H1 (cell line): ENCODE measurements around the gene FCER1A. TPM values are rescaled to one million over a fixed set of nuclear protein-coding genes. Genes with fewer than 3 reads are reported as not detected.

Experiments used
- CTCF ChIA-PET: fragments of 300-600 bp; sonication (Branson Sonifier 250); formaldehyde crosslinking; loops from one replicate; lab custom pipeline; 2021; ENCODE audit not compliant: partially characterized antibody; lab: Charles Lee
- POLR2A ChIA-PET: fragments of 300-600 bp; sonication (Branson Sonifier 250); formaldehyde crosslinking; loops from one replicate; lab custom pipeline; 2021; ENCODE audit warnings: inconsistent platforms; ENCODE audit not compliant: partially characterized antibody; lab: Charles Lee
- DNase-seq, 2 experiments: peaks; one replicate each; pipeline versions ENCODE4 v3.0.0 to v3.0.0-alpha.2; 2010 to 2022; ENCODE audit warnings: low spot score in 2 of 2, low read depth in 1 of 2, mixed read lengths in 1 of 2
- FAIRE-seq: peaks from 2 replicates; lab custom pipeline; 2011; peaks lifted over from hg19 to GRCh38; lab: Jason Lieb, UNC
- H2AFZ ChIP-seq: 2 replicates; pipeline ENCODE4 v1.8.1; 2012; ENCODE audit warnings: low read length, inconsistent platforms
- H2AK5ac ChIP-seq: 2 replicates; pipeline ENCODE4 v1.6.1; 2013; ENCODE audit warnings: low read depth, low read length
- H2BK120ac ChIP-seq: replicated peaks from 2 replicates; pipeline ENCODE3; 2013; ENCODE audit warnings: low read depth, low read length, inconsistent platforms
- H2BK12ac ChIP-seq: 2 replicates; pipeline ENCODE4 v1.6.1; 2013; ENCODE audit warnings: low read depth, low read length
- H2BK15ac ChIP-seq: 2 replicates; pipeline ENCODE4 v1.6.1; 2013; ENCODE audit warnings: low read length
- H2BK20ac ChIP-seq: 2 replicates; pipeline ENCODE4 v1.6.1; 2013; ENCODE audit warnings: low read length
- H2BK5ac ChIP-seq: 2 replicates; pipeline ENCODE4 v1.6.1; 2013; ENCODE audit warnings: low read depth, low read length
- H3K14ac ChIP-seq: 2 replicates; pipeline ENCODE4 v1.6.1; 2013; ENCODE audit warnings: inconsistent platforms; ENCODE audit not compliant: insufficient read length
- H3K18ac ChIP-seq: 2 replicates; pipeline ENCODE4 v1.6.1; 2013; ENCODE audit warnings: low read length; ENCODE audit errors: extremely low read depth
- H3K23ac ChIP-seq: 2 replicates; pipeline ENCODE4 v1.6.1; 2013; ENCODE audit warnings: inconsistent platforms; ENCODE audit not compliant: insufficient read length
- H3K23me2 ChIP-seq: 2 replicates; pipeline ENCODE4 v1.6.1; 2013; ENCODE audit warnings: low read depth, low read length
- H3K27ac ChIP-seq: 2 replicates; pipeline ENCODE4 v1.6.1; 2011; ENCODE audit warnings: low read depth, low read length, inconsistent platforms
- H3K27me3 ChIP-seq, 4 experiments: replicated peaks in 1 of 4; 1 replicate in 1 of 4; 2 replicates in 3 of 4; pipeline versions ENCODE4 v1.6.1 to v1.8.1; 2011 to 2013; ENCODE audit warnings: low read length in 3 of 4, mild to moderate bottlenecking in 3 of 4, inconsistent platforms in 2 of 4, mixed read lengths in 2 of 4, moderate library complexity in 1 of 4; ENCODE audit not compliant: control insufficient read depth in 3 of 4, insufficient read depth in 3 of 4; ENCODE audit errors: extremely low read depth in 1 of 4
- H3K36me3 ChIP-seq, 4 experiments: 2 replicates each; pipeline versions ENCODE4 v1.6.1 to v1.8.1; 2011 to 2013; ENCODE audit warnings: mild to moderate bottlenecking in 4 of 4, low read length in 3 of 4, moderate library complexity in 2 of 4, control low read depth in 1 of 4, inconsistent platforms in 1 of 4; ENCODE audit not compliant: insufficient read depth in 4 of 4, control insufficient read depth in 2 of 4
- H3K4ac ChIP-seq: replicated peaks from 2 replicates; pipeline ENCODE3; 2013; ENCODE audit warnings: low read length, low read depth, mixed read lengths, inconsistent platforms; ENCODE audit not compliant: insufficient read length
- H3K4me1 ChIP-seq, 4 experiments: replicated peaks in 1 of 4; 1 replicate in 1 of 4; 2 replicates in 3 of 4; pipeline versions ENCODE4 v1.6.1 to v1.8.1; 2011 to 2013; ENCODE audit warnings: low read length in 3 of 4, inconsistent platforms in 2 of 4, mixed read lengths in 1 of 4; ENCODE audit not compliant: insufficient read depth in 4 of 4, control insufficient read depth in 3 of 4
- H3K4me2 ChIP-seq, 2 experiments: 2 replicates each; pipeline versions ENCODE4 v1.6.1 to v1.8.1; 2011 to 2013; ENCODE audit warnings: low read depth in 2 of 2, low read length in 2 of 2, control low read depth in 1 of 2, inconsistent platforms in 1 of 2, mild to moderate bottlenecking in 1 of 2; ENCODE audit not compliant: insufficient read depth in 1 of 2
- H3K4me3 ChIP-seq, 4 experiments: fragments of 200-600, 300-600 bp in 1 of 4; sonication (generic), shearing (Covaris generic), sonication (Bioruptor Twin) in 1 of 4; 2 replicates each; pipeline versions ENCODE4 v1.5.1 to v1.8.1; 2011 to 2016; ENCODE audit warnings: low read length in 4 of 4, low read depth in 3 of 4, control low read depth in 2 of 4, inconsistent platforms in 2 of 4, mild to moderate bottlenecking in 2 of 4, mixed read lengths in 1 of 4, moderate library complexity in 1 of 4; ENCODE audit not compliant: insufficient read depth in 2 of 4; ENCODE audit errors: extremely low read depth in 1 of 4
- H3K56ac ChIP-seq: replicated peaks from 2 replicates; pipeline ENCODE3; 2013; ENCODE audit warnings: low read depth, mild to moderate bottlenecking, mixed read lengths, low read length, inconsistent platforms; ENCODE audit not compliant: insufficient read length
- H3K79me1 ChIP-seq: 2 replicates; pipeline ENCODE4 v1.6.1; 2013; ENCODE audit warnings: low read depth, low read length, control low read depth
- H3K79me2 ChIP-seq, 2 experiments: 2 replicates each; pipeline versions ENCODE4 v1.6.1 to v1.8.1; 2012 to 2013; ENCODE audit warnings: low read length in 2 of 2, mild to moderate bottlenecking in 2 of 2, inconsistent platforms in 1 of 2; ENCODE audit not compliant: insufficient read depth in 2 of 2, control insufficient read depth in 1 of 2
- H3K9ac ChIP-seq, 4 experiments: replicated peaks in 1 of 4; 1 replicate in 1 of 4; 2 replicates in 3 of 4; pipeline versions ENCODE4 v1.6.1 to v1.8.1; 2011 to 2013; ENCODE audit warnings: low read depth in 3 of 4, low read length in 3 of 4, control low read depth in 2 of 4, mild to moderate bottlenecking in 2 of 4, moderate library complexity in 2 of 4, inconsistent platforms in 1 of 4; ENCODE audit errors: extremely low read depth in 1 of 4
- H3K9me3 ChIP-seq, 2 experiments: 2 replicates each; pipeline versions ENCODE4 v1.6.1 to v1.8.1; 2012 to 2013; ENCODE audit warnings: mild to moderate bottlenecking in 2 of 2, moderate library complexity in 2 of 2, control low read depth in 1 of 2, inconsistent platforms in 1 of 2, low read depth in 1 of 2, low read length in 1 of 2, mixed read lengths in 1 of 2; ENCODE audit not compliant: insufficient read depth in 2 of 2
- H4K20me1 ChIP-seq, 2 experiments: replicated peaks in 1 of 2; 2 replicates each; pipeline versions ENCODE3 to v1.8.1; 2011 to 2013; ENCODE audit warnings: inconsistent platforms in 2 of 2, low read length in 2 of 2, mild to moderate bottlenecking in 1 of 2; ENCODE audit not compliant: insufficient read depth in 2 of 2, control insufficient read depth in 1 of 2
- H4K5ac ChIP-seq: 2 replicates; pipeline ENCODE4 v1.6.1; 2013; ENCODE audit warnings: low read length, low read depth, mixed read lengths, inconsistent platforms; ENCODE audit not compliant: insufficient read length
- H4K8ac ChIP-seq: 2 replicates; pipeline ENCODE4 v1.8.0; 2013; ENCODE audit warnings: mild to moderate bottlenecking, moderate library complexity, low read length, inconsistent platforms; ENCODE audit not compliant: insufficient read depth; ENCODE audit errors: extremely low read depth
- H4K91ac ChIP-seq: replicated peaks from 2 replicates; pipeline ENCODE3; 2013; ENCODE audit warnings: low read length, mixed read lengths, inconsistent platforms; ENCODE audit not compliant: insufficient read length
- BRCA1 ChIP-seq: IDR thresholded peaks from 2 replicates; pipeline ENCODE4 v1.6.1; 2012; ENCODE audit warnings: low read depth, low read length, improper control_type of control experiment
- CBX5 ChIP-seq: fragments of 300-800, 300-1000 bp; sonication (generic); IDR thresholded peaks from 2 replicates; pipeline ENCODE4 v1.7.1; 2016; ENCODE audit warnings: antibody characterized with exemption, low read length, low read depth
- CREB1 ChIP-seq: IDR thresholded peaks from 2 replicates; pipeline ENCODE4 v1.6.1; 2012; ENCODE audit warnings: inconsistent platforms
- EGR1 ChIP-seq: IDR thresholded peaks from 2 replicates; pipeline ENCODE4 v1.6.1; 2011; ENCODE audit warnings: low read depth, low read length, borderline replicate concordance
- EZH2 ChIP-seq: fragments of 200-600 bp; sonication (generic); IDR thresholded peaks from 2 replicates; pipeline ENCODE4 v1.7.1; 2012; ENCODE audit warnings: low read depth, mild to moderate bottlenecking, moderate library complexity, low read length, inconsistent platforms; ENCODE audit not compliant: severe bottlenecking
- HDAC2 ChIP-seq, 2 experiments: fragments of 300-600 bp in 1 of 2; sonication (generic) in 1 of 2; IDR thresholded peaks; 2 replicates each; pipeline ENCODE4 v1.6.1; 2011 to 2012; ENCODE audit warnings: low read depth in 2 of 2, low read length in 2 of 2, mild to moderate bottlenecking in 2 of 2, moderate library complexity in 2 of 2, borderline replicate concordance in 1 of 2, inconsistent platforms in 1 of 2
- SIX5 ChIP-seq: IDR thresholded peaks from 2 replicates; pipeline ENCODE4 v1.6.1; 2011; ENCODE audit warnings: mild to moderate bottlenecking, low read depth, low read length
- SP2 ChIP-seq: IDR thresholded peaks from 2 replicates; pipeline ENCODE4 v1.6.1; 2012; ENCODE audit warnings: mild to moderate bottlenecking, low read length, inconsistent platforms
- SP4 ChIP-seq: IDR thresholded peaks from 2 replicates; pipeline ENCODE4 v1.6.1; 2012; ENCODE audit warnings: low read length, inconsistent platforms
- WGBS, 2 experiments: shearing (Covaris generic) in 1 of 2; methylation state at CpG; one replicate each; pipeline versions ENCODE4 v1.1.6 to v1.1.7; 2013 to 2015; ENCODE audit warnings: low lambda C conversion rate in 2 of 2, mixed read lengths in 2 of 2, inconsistent platforms in 1 of 2, low coverage in 1 of 2, missing lambda C conversion rate in 1 of 2; ENCODE audit not compliant: insufficient replicate concordance in 2 of 2, insufficient coverage in 1 of 2, insufficient read length in 1 of 2; ENCODE audit errors: extremely low coverage in 1 of 2, missing lambda C conversion rate in 1 of 2; 5-methylcytosine and 5-hydroxymethylcytosine counted together
- polyA plus RNA-seq, 7 experiments: library from polyadenylated mRNA; depleted of rRNA in 3 of 7; stranded (reverse) in 5 of 7; unstranded in 2 of 7; fragments of >200 nt in 5 of 7; fragments of 200-250 nt in 2 of 7; gene quantifications; 1 replicate in 5 of 7; 2 replicates in 1 of 7; 4 replicates in 1 of 7; pipeline versions ENCODE4 v1.2.1 to v1.2.3, GENCODE V29; 2011 to 2013; ENCODE audit warnings: missing spikeins in 2 of 7, mixed read lengths in 2 of 7
- total RNA-seq: library from RNA; stranded (reverse); fragmentation: NEBNext Ultra II Directional; extraction: Animal tissue kit (Norgen Biotek cat#: 25700); gene quantifications from 2 replicates; pipeline ENCODE4 v1.2.1, GENCODE V29; 2021

The FCER1A gene
- total and polyA plus RNA-seq, 2 of the 8 experiments (the other 6 are each of a cell fraction or from before 2014, with no cell fraction given) = not detected

DNA sequence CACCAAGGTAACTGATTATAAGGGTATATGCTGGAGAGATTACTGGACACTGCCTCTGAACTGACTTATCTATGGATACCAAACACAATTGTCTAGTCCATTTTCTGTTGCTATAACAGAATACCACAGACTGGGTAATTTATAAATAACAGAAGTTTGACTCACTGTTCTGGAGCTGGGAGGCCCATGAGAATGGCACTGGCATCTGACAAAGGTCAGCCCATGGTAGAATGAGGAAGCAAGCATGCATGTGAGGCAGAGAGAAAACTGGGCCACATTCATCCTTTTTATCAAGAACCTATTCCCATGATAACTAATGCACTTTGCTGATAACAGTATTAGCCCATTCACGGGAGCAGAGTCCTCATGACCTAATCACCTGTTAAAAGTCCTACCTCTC lies 37.4 kb downstream of the FCER1A start:
- no peaks in the 10 kb centered on the region for H3K79me1 ChIP-seq
- H4K20me1 ChIP-seq = no peaks in the 10 kb centered on the region
- no peak overlapping the region for H2BK120ac ChIP-seq
- DNase-seq = no peak
- TF ChIP-seq EZH2 (no peak), CBX5 (no peak), CREB1 (no peak), HDAC2 (IDR thresholded peaks at IDR 0.05; ENCODE audit: borderline replicate concordance in 1 of 2, low read depth in 2 of 2, low read length in 2 of 2) (no peak), SP4 (no peak), SIX5 (no peak), SP2 (no peak), BRCA1 (no peak), EGR1 (no peak)
- peaks cover 57 to 59% of the 10 kb centered on the region in 2 experiments for H3K9me3 ChIP-seq
- ChIA-PET CTCF (no interaction called here), POLR2A (no interaction called here)
- no peak overlapping the region for H2BK20ac ChIP-seq
- no peaks in the 10 kb centered on the region for H3K36me3 ChIP-seq
- no peak overlapping the region for H2BK5ac ChIP-seq
- H2AFZ ChIP-seq = no peak overlapping the region
- no peak overlapping the region for H3K9ac ChIP-seq
- no peak overlapping the region for H3K27ac ChIP-seq
- H3K23ac ChIP-seq = no peak overlapping the region
- no peak overlapping the region for H3K56ac ChIP-seq
- H2AK5ac ChIP-seq = no peak overlapping the region
- H3K79me2 ChIP-seq = no peaks in the 10 kb centered on the region
- WGBS, 2 experiments = 76% methylated on average over 1 of the region's 1 CpG; no CpG with 5 or more reads in 1 of the 2 experiments
- no peak overlapping the region for H2BK15ac ChIP-seq
- H3K4ac ChIP-seq = no peak overlapping the region
- no peak overlapping the region for H3K14ac ChIP-seq
- FAIRE-seq = no peak
- no peak overlapping the region for H4K91ac ChIP-seq
- H3K23me2 ChIP-seq = no peaks in the 10 kb centered on the region
- H3K4me3 ChIP-seq = no peak overlapping the region
- H3K27me3 ChIP-seq = no peaks in the 10 kb centered on the region
- H4K8ac ChIP-seq = no peak overlapping the region
- no peak overlapping the region for H3K18ac ChIP-seq
- H4K5ac ChIP-seq = no peak overlapping the region
- no peaks in the 10 kb centered on the region for H3K4me1 ChIP-seq
- H3K4me2 ChIP-seq = no peak overlapping the region
- H2BK12ac ChIP-seq = no peak overlapping the region
